Measurements from ENCODE around the gene SLC4A7. TPM values are rescaled to one million over a fixed set of nuclear protein-coding genes. Genes with fewer than 3 reads are reported as not detected.
"Not testable (repeated sequence)": the region's sequence is repeated elsewhere in the genome, so short reads cannot be mapped to it uniquely, and the experiment has no call there.

The SLC4A7 gene
- polyA plus RNA-seq, 1 of the 3 experiments (the other 2 are of a cell fraction) = 3.9 TPM

DNA sequence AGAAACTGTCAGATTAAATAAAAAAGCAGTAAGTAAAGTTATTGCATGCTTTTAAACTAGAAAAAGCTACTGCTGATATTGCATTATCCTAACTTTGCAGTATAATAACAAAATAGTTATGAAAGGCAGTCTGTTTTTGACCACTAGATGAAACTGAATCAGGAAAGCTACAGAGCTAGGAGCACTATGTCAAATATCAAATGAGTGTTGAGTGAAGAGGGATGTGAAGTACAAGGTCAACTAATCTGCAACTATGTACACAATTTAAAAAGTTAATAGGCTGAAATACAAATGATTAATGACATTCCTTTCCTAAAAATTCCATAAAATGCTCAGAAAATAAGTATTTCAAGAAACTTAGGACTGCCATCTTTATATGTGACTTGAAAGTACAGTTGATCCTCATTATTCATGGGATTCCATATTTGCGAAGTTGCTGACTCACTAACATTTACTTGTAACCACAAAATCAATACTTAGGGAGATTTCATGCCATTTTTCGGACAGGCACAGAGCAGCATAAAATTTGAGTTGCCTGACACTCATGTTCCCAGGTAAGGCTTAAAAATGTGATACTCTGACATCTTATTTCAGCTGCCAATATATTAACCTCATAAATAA lies 34.5 kb downstream of the SLC4A7 start:
- no peaks in the 10 kb centered on the region for H3K9me2 ChIP-seq
- no peaks in the 10 kb centered on the region for H4K20me1 ChIP-seq (ENCODE audit: insufficient read depth)
- H3K36me3 ChIP-seq (replicated peaks in 1 of 2; ENCODE audit: control insufficient read depth in 1 of 2, insufficient read depth in 2 of 2, low read length in 1 of 2) = peaks cover 17 to 36% of the 10 kb centered on the region in 2 experiments
- no peak overlapping the region for H3K9ac ChIP-seq
- peaks cover 45% of the 10 kb centered on the region for H3K79me2 ChIP-seq (ENCODE audit: insufficient read depth)
- H3K4me1 ChIP-seq (ENCODE audit: control insufficient read depth in 1 of 2, insufficient read depth in 2 of 2, low read depth in 1 of 2, low read length in 1 of 2) = peaks cover 0 to 8% of the 10 kb centered on the region in 2 experiments; a peak in 2 of 4 replicates
- DNase-seq = no peak
- H3K4me2 ChIP-seq = no peak overlapping the region
- H3K9me3 ChIP-seq = no peaks in the 10 kb centered on the region
- TF ChIP-seq FOXJ3 (CRISPR knock-in tag; IDR thresholded peaks at IDR 0.05) (no peak), MXI1 (IDR thresholded peaks at IDR 0.05; ENCODE audit: low read depth, low read length) (no peak), RAD21 (IDR thresholded peaks at IDR 0.05; ENCODE audit: low read length) (no peak), EZH2phosphoT487 (IDR thresholded peaks at IDR 0.05; ENCODE audit: borderline replicate concordance, low read depth) (no peak), SMC3 (IDR thresholded peaks at IDR 0.05; ENCODE audit: low read depth, low read length) (no peak), RCOR1 (IDR thresholded peaks at IDR 0.05; ENCODE audit: low read length) (no peak)
- TF ChIP-seq, protein P1, sequence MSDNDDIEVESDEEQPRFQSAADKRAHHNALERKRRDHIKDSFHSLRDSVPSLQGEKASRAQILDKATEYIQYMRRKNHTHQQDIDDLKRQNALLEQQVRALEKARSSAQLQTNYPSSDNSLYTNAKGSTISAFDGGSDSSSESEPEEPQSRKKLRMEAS (IDR thresholded peaks at IDR 0.05; ENCODE audit: low read depth) = no peak
- TF ChIP-seq, protein P2, sequence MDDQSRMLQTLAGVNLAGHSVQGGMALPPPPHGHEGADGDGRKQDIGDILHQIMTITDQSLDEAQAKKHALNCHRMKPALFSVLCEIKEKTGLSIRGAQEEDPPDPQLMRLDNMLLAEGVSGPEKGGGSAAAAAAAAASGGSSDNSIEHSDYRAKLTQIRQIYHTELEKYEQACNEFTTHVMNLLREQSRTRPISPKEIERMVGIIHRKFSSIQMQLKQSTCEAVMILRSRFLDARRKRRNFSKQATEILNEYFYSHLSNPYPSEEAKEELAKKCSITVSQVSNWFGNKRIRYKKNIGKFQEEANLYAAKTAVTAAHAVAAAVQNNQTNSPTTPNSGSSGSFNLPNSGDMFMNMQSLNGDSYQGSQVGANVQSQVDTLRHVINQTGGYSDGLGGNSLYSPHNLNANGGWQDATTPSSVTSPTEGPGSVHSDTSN (IDR thresholded peaks at IDR 0.05) = no peak
- TF ChIP-seq, protein P3, sequence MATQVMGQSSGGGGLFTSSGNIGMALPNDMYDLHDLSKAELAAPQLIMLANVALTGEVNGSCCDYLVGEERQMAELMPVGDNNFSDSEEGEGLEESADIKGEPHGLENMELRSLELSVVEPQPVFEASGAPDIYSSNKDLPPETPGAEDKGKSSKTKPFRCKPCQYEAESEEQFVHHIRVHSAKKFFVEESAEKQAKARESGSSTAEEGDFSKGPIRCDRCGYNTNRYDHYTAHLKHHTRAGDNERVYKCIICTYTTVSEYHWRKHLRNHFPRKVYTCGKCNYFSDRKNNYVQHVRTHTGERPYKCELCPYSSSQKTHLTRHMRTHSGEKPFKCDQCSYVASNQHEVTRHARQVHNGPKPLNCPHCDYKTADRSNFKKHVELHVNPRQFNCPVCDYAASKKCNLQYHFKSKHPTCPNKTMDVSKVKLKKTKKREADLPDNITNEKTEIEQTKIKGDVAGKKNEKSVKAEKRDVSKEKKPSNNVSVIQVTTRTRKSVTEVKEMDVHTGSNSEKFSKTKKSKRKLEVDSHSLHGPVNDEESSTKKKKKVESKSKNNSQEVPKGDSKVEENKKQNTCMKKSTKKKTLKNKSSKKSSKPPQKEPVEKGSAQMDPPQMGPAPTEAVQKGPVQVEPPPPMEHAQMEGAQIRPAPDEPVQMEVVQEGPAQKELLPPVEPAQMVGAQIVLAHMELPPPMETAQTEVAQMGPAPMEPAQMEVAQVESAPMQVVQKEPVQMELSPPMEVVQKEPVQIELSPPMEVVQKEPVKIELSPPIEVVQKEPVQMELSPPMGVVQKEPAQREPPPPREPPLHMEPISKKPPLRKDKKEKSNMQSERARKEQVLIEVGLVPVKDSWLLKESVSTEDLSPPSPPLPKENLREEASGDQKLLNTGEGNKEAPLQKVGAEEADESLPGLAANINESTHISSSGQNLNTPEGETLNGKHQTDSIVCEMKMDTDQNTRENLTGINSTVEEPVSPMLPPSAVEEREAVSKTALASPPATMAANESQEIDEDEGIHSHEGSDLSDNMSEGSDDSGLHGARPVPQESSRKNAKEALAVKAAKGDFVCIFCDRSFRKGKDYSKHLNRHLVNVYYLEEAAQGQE (IDR thresholded peaks at IDR 0.05; ENCODE audit: low read depth, low read length) = no peak
- no peaks in the 10 kb centered on the region for H3K27me3 ChIP-seq (ENCODE audit: insufficient read depth)
- no peak overlapping the region for H3K4me3 ChIP-seq (ENCODE audit: low read depth in 2 of 2, low read length in 1 of 2)
- 80% methylated on average over 2 of the region's 2 CpGs for WGBS (ENCODE audit: low lambda C conversion rate)
- peaks cover 9% of the 10 kb centered on the region for H3F3A ChIP-seq (replicated peaks; ENCODE audit: insufficient read depth)
- ChIA-PET CTCF (interaction anchor here (1.6 kb wide), 1 partner anchor 92 kb away, joined by 4 read pairs; no protein-coding TSS in a partner anchor), POLR2A (no interaction called here)
- H3K27ac ChIP-seq (ENCODE audit: low read depth in 2 of 2, low read length in 1 of 2) = no peak overlapping the region
- no peak overlapping the region for H2AFZ ChIP-seq (ENCODE audit: low read depth)

DNA sequence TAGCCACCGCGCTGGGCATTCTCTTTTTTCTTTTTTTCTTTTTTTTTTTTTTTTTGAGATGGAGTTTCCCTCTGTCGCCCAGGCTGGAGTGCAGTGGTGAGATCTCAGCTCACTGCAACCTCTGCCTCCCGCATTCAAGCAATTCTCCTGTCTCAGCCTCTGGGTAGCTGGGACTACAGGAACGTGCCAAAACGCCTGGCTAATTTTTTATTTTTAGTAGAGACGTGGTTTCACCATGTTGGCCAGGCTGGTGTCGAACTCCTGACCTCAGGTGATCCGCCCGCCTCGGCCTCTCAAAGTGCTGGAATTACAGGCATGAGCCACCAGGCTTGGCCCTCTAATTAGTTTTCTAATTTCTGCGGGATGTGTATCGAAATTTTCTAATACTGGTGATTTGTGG lies 41.2 kb downstream of the SLC4A7 start:
- H3K9me2 ChIP-seq; DNase-seq; H3K27ac ChIP-seq (ENCODE audit: low read depth in 2 of 2, low read length in 1 of 2); H2AFZ ChIP-seq (ENCODE audit: low read depth); H3K9ac ChIP-seq; H3K4me1 ChIP-seq (ENCODE audit: control insufficient read depth in 1 of 2, insufficient read depth in 2 of 2, low read depth in 1 of 2, low read length in 1 of 2); H4K20me1 ChIP-seq (ENCODE audit: insufficient read depth); H3K4me3 ChIP-seq (ENCODE audit: low read depth in 2 of 2, low read length in 1 of 2); H3F3A ChIP-seq (replicated peaks; ENCODE audit: insufficient read depth); H3K79me2 ChIP-seq (ENCODE audit: insufficient read depth); CTCF ChIA-PET; H3K27me3 ChIP-seq (ENCODE audit: insufficient read depth); POLR2A ChIA-PET; H3K4me2 ChIP-seq; H3K9me3 ChIP-seq: not testable (repeated sequence)
- WGBS (ENCODE audit: low lambda C conversion rate) = 99% methylated on average over 13 of the region's 13 CpGs
- peaks cover 26 to 77% of the 10 kb centered on the region in 2 experiments for H3K36me3 ChIP-seq (replicated peaks in 1 of 2; ENCODE audit: control insufficient read depth in 1 of 2, insufficient read depth in 2 of 2, low read length in 1 of 2)

DNA sequence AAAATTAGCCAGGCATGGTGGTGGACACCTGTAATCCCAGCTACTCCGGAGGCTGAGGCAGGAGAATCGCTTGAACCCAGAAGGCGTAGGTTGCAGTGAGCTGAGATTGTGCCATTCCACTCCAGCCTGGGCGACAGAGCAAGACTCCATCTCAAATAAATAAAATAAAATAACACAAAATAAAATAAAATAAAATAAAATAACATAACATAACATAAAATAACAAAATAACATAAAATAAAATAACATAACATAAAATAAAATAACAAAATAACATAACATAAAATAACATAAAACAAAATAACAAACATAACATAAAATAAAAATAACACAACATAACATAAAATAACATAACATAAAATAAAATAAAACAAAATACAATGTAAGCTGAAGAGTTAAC lies 45.8 kb downstream of the SLC4A7 start:
- H3K27ac ChIP-seq (ENCODE audit: low read depth in 2 of 2, low read length in 1 of 2); H2AFZ ChIP-seq (ENCODE audit: low read depth); H3K79me2 ChIP-seq (ENCODE audit: insufficient read depth); H3F3A ChIP-seq (replicated peaks; ENCODE audit: insufficient read depth); H3K9ac ChIP-seq; H3K9me3 ChIP-seq; POLR2A ChIA-PET; H3K27me3 ChIP-seq (ENCODE audit: insufficient read depth); DNase-seq; H3K4me1 ChIP-seq (ENCODE audit: control insufficient read depth in 1 of 2, insufficient read depth in 2 of 2, low read depth in 1 of 2, low read length in 1 of 2); H3K4me2 ChIP-seq; H4K20me1 ChIP-seq (ENCODE audit: insufficient read depth); CTCF ChIA-PET; H3K9me2 ChIP-seq; H3K4me3 ChIP-seq (ENCODE audit: low read depth in 2 of 2, low read length in 1 of 2): not testable (repeated sequence)
- WGBS (ENCODE audit: low lambda C conversion rate) = over 99% methylated on average over 4 of the region's 4 CpGs
- peaks cover 36 to 71% of the 10 kb centered on the region in 2 experiments for H3K36me3 ChIP-seq (replicated peaks in 1 of 2; ENCODE audit: control insufficient read depth in 1 of 2, insufficient read depth in 2 of 2, low read length in 1 of 2)

Data from SK-N-SH (cell line).